ENCODE results near the gene ELFN2.

- TF ChIP-seq POLR2AphosphoS5 (IDR thresholded peaks at IDR 0.05; ENCODE audit: low read depth, low read length) (no peak), POLR2A (IDR thresholded peaks at IDR 0.05; ENCODE audit: low read depth, low read length) (no peak)
Measured at GRCh38 chr22:37417677-37418348, 9.5 kb downstream of the ELFN2 start.
